Activated CD8-positive, alpha-beta T cell treated with anti-CD3 and anti-CD28 coated beads for 36 hours (primary cell): ENCODE measurements around the gene RPS14. TPM values are rescaled to one million over a fixed set of nuclear protein-coding genes. Genes with fewer than 3 reads are reported as not detected.

Source experiments
- ATAC-seq: fragments of 200-7000 bp; cut with Tn5 transposase; one replicate; pipeline ENCODE4 v1.10.0; 2021; ENCODE audit warnings: mild to moderate bottlenecking, moderate library complexity
- CTCF ChIA-PET: fragments of 350-600 bp; sonication (Branson Sonifier 250); formaldehyde crosslinking; loops from one replicate; lab custom pipeline; 2021; ENCODE audit warnings: antibody characterized with exemption; lab: Charles Lee
- POLR2A ChIA-PET: fragments of 350-600 bp; sonication (Branson Sonifier 250); formaldehyde crosslinking; loops from one replicate; lab custom pipeline; 2021; ENCODE audit warnings: antibody characterized with exemption; lab: Charles Lee
- DNase-seq: peaks from one replicate; pipeline ENCODE4 v3.0.0-alpha.2; 2020
- H3K27ac Mint-ChIP-seq: one replicate; pipeline ENCODE4 v1.8.0; 2021; ENCODE audit warnings: mild to moderate bottlenecking, mixed read lengths
- H3K27me3 Mint-ChIP-seq: one replicate; pipeline ENCODE4 v1.8.0; 2021; ENCODE audit warnings: mixed read lengths
- H3K36me3 Mint-ChIP-seq: one replicate; pipeline ENCODE4 v1.8.0; 2021; ENCODE audit warnings: low read depth, mixed read lengths
- H3K4me1 Mint-ChIP-seq: one replicate; pipeline ENCODE4 v1.8.0; 2021; ENCODE audit warnings: low read depth, mixed read lengths
- H3K4me3 Mint-ChIP-seq: one replicate; pipeline ENCODE4 v1.8.0; 2021; ENCODE audit warnings: mild to moderate bottlenecking, moderate library complexity, mixed read lengths
- H3K9me3 Mint-ChIP-seq: one replicate; pipeline ENCODE4 v1.8.0; 2021; ENCODE audit warnings: mixed read lengths
- intact Hi-C: fragments of 100-400 bp; cut with micrococcal nuclease; formaldehyde crosslinking; loops from one replicate; pipeline ENCODE4 v1.10.0; 2022
- total RNA-seq, 2 experiments: library from RNA; stranded (reverse); gene quantifications; one replicate each; pipeline ENCODE4 v1.2.3, GENCODE V29; 2021
- TF ChIP-seq, protein P1 (sequence below): fragments of 200-600 bp; IDR thresholded peaks from one replicate; pipeline ENCODE4 v1.8.0; 2022; ENCODE audit warnings: antibody characterized with exemption, mild to moderate bottlenecking

Gene RPS14
- total RNA-seq, 2 experiments from 2014 or later, result 3,542 to 3,651 TPM

DNA sequence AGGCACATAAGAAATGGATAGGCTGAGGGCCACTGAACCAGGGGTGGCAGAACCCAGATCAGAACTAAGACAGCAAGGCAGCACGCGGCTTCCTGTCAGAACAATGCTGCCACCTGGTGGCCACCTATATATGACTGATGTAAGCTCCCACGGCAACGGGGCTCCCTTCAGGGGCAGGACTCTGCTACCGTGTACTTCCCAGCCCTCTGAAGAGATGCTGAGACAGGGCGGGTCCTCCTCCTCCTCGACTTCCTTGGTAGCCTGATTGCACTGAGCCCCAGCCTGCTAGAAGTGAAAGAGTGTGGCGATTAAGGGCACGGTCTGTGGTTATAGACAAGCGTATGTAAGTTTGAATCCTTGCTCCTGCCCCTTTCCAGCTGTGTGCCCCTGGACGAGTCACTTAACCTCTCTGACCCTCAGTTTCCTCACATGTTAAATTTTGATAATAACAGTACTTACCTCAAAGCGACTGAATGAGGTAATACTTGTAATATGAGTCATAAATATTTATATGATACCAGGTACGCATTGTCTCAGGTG lies 13.3 kb downstream of the RPS14 start:
- Mint-ChIP-seq H3K4me3 (no peak overlapping the region), H3K36me3 (no peaks in the 10 kb centered on the region), H3K27me3 (no peaks in the 10 kb centered on the region), H3K9me3 (no peaks in the 10 kb centered on the region), H3K27ac (peak overlapping the region; percentile 67), H3K4me1 (peaks cover 10% of the 10 kb centered on the region)
- CTCF ChIA-PET, result interaction anchor here (0.6 to 6.3 kb wide), 19 partner anchors 9 to 305 kb away, joined by 3 to 43 read pairs (median 4); partner anchors contain the start of genes CD74 and TCOF1
- POLR2A ChIA-PET, result interaction anchor here (1.0 to 2.8 kb wide), 3 partner anchors 10 to 19 kb away, joined by 3 to 21 read pairs (median 6); no protein-coding TSS in a partner anchor
- ATAC-seq, result peak; percentile 96
- intact Hi-C loops, result loop anchor here (5.0 kb wide), 1 partner anchor 34 kb away; no protein-coding TSS in a partner anchor
- DNase-seq, result peak; percentile 98
- TF ChIP-seq, protein P1, sequence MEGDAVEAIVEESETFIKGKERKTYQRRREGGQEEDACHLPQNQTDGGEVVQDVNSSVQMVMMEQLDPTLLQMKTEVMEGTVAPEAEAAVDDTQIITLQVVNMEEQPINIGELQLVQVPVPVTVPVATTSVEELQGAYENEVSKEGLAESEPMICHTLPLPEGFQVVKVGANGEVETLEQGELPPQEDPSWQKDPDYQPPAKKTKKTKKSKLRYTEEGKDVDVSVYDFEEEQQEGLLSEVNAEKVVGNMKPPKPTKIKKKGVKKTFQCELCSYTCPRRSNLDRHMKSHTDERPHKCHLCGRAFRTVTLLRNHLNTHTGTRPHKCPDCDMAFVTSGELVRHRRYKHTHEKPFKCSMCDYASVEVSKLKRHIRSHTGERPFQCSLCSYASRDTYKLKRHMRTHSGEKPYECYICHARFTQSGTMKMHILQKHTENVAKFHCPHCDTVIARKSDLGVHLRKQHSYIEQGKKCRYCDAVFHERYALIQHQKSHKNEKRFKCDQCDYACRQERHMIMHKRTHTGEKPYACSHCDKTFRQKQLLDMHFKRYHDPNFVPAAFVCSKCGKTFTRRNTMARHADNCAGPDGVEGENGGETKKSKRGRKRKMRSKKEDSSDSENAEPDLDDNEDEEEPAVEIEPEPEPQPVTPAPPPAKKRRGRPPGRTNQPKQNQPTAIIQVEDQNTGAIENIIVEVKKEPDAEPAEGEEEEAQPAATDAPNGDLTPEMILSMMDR, result peak; percentile 72

DNA sequence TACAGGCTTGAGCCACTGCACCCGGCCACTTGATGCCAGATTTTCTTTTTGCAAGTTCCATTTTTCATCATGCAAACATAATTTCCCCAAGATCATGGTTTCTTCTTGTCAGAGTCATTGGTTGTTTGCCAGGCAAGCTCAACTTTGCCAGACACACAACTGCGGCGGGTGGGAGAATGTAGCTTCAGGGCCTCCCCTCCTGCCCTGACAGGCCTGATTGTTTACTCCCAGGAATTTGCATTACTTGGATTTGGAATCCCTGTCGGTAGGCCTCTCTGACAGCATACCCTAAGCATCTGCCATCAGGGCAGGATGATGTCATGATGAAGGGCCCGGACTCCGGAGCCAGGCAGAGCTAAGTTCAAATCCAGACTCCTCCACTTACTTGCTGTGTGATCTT lies 15.1 kb downstream of the RPS14 start:
- no peaks in the 10 kb centered on the region for H3K9me3 Mint-ChIP-seq
- ATAC-seq (no peak), DNase-seq (no peak)
- POLR2A ChIA-PET, result interaction anchor here (0.8 to 1.3 kb wide), 2 partner anchors 9 to 18 kb away, joined by 4 read pairs; no protein-coding TSS in a partner anchor
- no peaks in the 10 kb centered on the region for H3K27me3 Mint-ChIP-seq
- CTCF ChIA-PET, result interaction anchor here (0.9 to 6.3 kb wide), 4 partner anchors 15 to 36 kb away, joined by 3 to 43 read pairs (median 10); no protein-coding TSS in a partner anchor
- H3K27ac Mint-ChIP-seq, result no peak overlapping the region
- TF ChIP-seq, protein P1, result no peak
- intact Hi-C loops, result no loop called here
- H3K4me1 Mint-ChIP-seq, result peaks cover 10% of the 10 kb centered on the region
- no peaks in the 10 kb centered on the region for H3K36me3 Mint-ChIP-seq
- no peak overlapping the region for H3K4me3 Mint-ChIP-seq

DNA sequence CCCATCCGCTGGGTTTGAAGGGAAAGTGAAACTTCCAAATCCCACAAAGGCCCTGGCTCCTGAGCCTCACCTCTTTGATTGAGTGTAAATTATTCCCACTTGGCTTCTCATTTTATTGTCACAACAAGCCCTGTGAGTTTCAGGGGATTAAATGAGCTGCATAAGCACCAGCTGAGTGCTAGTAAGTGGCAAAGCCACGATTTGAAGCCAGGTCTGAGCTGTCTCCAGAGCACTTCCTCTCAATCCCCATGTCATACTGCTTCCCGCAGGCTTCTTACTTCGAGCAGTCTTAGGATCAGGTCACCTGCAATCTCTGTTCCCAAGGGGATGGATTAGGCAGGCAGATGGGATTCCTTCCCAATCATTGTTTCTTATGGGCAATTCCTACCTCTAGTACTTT lies 18.0 kb downstream of the RPS14 start:
- Mint-ChIP-seq H3K4me1 (peaks cover 9% of the 10 kb centered on the region), H3K27ac (no peak overlapping the region), H3K27me3 (no peaks in the 10 kb centered on the region), H3K36me3 (no peaks in the 10 kb centered on the region), H3K4me3 (no peak overlapping the region), H3K9me3 (no peaks in the 10 kb centered on the region)
- ATAC-seq, result no peak
- no peak for DNase-seq
- TF ChIP-seq, protein P1, result no peak
- CTCF ChIA-PET, result interaction anchor here (1.0 to 2.3 kb wide), 5 partner anchors 11 to 34 kb away, joined by 3 to 8 read pairs (median 4); partner anchors contain the start of genes CD74 and RPS14
- POLR2A ChIA-PET, result interaction anchor here (6.1 kb wide), 1 partner anchor 10 kb away, joined by 23 read pairs; no protein-coding TSS in a partner anchor
- intact Hi-C loops, result no loop called here

DNA sequence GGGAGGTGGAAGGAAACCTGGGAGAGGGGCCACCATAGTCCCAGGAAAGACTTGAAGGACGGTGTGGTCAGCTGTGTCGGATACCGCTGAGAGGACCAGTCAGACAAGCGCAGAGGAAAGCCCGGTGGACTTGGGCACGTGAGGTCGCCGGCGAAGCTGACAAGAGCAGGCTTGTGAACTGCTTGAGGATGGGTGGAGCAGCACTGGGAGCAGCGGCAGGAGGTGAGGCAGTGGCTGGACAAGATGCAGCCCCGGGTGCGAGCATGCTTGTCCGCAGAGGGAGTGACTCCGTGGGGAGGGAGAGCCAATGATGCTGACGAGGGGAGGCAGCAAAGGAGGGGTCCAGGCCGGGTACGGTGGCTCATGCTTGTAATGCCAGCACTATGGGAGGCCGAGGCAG lies 18.5 kb downstream of the RPS14 start:
- CTCF ChIA-PET, result interaction anchor here (1.0 to 1.2 kb wide), 2 partner anchors 19 to 33 kb away, joined by 3 to 4 read pairs; partner anchors contain the start of gene RPS14
- no peak overlapping the region for H3K4me3 Mint-ChIP-seq
- TF ChIP-seq, protein P1, result no peak
- no peaks in the 10 kb centered on the region for H3K27me3 Mint-ChIP-seq
- H3K4me1 Mint-ChIP-seq, result peaks cover 4% of the 10 kb centered on the region
- H3K36me3 Mint-ChIP-seq, result no peaks in the 10 kb centered on the region
- ATAC-seq (no peak), DNase-seq (no peak)
- POLR2A ChIA-PET, result interaction anchor here (6.1 kb wide), 1 partner anchor 11 kb away, joined by 23 read pairs; no protein-coding TSS in a partner anchor
- no peak overlapping the region for H3K27ac Mint-ChIP-seq
- H3K9me3 Mint-ChIP-seq, result no peaks in the 10 kb centered on the region
- intact Hi-C loops, result no loop called here

DNA sequence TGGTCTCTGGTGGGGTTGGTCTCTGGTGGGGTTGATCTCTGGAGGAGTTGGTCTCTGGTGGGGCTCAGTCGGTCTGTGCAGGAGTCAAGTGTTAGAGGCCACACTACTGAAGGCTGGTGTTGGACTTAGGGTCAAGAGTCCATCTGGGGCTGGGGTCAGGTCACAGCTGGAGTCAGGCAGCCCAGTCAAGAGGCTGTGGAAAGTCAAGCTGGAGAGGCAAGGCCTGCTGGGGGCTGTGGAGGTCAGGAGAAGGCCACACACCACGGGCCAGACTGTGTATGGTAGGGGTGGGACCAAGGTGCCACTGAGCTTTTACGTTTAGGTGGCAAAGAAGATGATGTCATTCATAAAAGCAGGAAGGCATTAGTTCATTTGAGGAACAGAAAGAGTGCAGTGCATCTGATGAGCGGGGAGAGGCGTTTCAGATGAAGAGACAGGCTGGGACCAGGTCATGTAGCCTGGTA lies 20.1 kb downstream of the RPS14 start:
- TF ChIP-seq, protein P1, result no peak
- ChIA-PET POLR2A (interaction anchor here (1.7 to 6.1 kb wide), 2 partner anchors 13 to 17 kb away, joined by 4 to 23 read pairs; no protein-coding TSS in a partner anchor), CTCF (no interaction called here)
- ATAC-seq, result no peak
- Mint-ChIP-seq H3K36me3 (no peaks in the 10 kb centered on the region), H3K9me3 (no peaks in the 10 kb centered on the region), H3K27me3 (no peaks in the 10 kb centered on the region), H3K27ac (no peak overlapping the region), H3K4me3 (no peak overlapping the region), H3K4me1 (no peaks in the 10 kb centered on the region)
- DNase-seq, result no peak
- intact Hi-C loops, result no loop called here
